NK-92 treated with Interleukin-12 subunit alpha and Interleukin-12 subunit beta, amount 100 ng/mL, for 24 hours (cell line): ENCODE measurements around the gene HNMT.
"Not testable (repeated sequence)": the region's sequence is repeated elsewhere in the genome, so short reads cannot be mapped to it uniquely, and the experiment has no call there.

ENCODE experiments used
- DNase-seq: peaks from one replicate; lab custom pipeline; 2025; lab: John Stamatoyannopoulos, UW

HNMT gene

DNA sequence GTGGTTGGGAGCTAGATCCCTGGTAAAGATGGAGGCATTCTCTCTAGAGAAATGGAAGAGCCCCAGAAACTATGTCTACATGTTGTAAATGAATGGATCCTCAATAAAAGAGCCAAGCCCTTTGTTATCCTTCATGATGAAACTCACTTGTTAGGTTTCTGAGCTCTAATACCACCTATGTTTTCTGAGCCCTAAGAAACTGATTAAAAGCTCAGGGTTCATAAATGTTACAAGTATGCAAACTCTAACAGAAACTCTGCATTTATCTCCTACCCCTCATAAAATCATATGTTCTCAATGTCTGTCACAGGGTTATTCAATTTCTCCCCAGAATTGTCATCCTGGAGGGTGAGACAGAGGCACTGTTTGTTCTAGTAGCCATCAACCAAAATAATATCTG is 18.0 kb upstream of the HNMT start:
- no peak for DNase-seq

DNA sequence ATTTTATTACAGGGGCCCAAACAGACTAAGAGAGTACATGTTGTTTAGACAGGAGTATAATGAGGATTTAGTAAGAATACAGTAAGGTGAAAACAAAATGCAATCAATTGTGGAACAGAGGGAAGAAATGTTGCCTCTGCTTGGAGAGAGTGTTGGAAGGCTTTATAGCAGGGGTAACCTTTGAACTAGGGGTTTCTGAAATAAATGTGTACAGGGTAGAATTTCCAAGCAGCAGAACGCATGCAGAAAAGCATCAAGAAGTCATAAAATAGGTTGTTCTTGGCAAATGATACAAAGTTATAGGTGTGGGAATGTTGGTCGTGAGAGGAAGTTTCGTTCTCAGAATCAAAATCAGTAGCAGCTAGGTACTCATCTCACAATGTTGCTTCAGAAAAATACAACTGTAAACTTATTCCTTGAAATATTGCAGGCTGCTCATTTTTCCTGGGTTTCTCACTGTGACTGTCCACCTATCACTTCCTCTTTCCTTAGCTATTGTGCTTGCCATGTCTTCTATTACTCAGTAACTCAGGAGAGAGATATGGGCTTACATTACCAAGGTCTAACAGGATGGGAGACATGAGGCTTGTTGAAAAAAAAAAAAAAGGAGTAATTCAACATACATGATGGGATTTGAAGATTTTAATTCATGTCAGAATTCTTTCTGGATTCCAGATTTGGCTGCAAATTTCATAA is 17.1 kb upstream of the HNMT start:
- no peak for DNase-seq

DNA sequence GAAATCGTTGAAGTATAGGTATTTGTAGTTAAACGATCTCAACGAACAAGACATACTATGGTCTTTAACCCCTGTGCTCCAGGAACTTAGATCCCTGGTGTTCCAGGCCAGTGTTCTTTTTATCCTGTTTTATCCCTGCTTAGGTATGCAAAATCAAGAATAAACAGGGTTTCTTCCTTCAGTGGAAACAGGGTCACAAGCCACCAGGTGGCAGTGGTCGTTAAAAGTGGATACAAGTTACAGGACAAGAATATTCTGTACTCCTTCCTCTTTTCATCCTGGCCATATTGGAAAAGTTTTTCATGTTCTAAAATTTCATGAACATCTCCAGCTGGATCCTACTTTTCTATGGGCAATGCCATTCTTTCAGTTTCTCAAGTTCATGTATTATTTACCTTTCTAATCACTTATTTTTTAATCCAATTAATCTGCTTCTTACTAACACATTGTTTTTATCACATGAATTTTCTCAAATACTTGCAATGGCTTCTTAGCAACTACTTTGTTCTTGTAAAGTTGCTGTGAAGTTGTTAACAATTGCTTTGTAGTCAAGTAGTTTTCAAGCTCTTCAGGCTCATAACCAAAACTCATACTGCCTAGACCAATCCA is 16.4 kb upstream of the HNMT start:
- no peak for DNase-seq

DNA sequence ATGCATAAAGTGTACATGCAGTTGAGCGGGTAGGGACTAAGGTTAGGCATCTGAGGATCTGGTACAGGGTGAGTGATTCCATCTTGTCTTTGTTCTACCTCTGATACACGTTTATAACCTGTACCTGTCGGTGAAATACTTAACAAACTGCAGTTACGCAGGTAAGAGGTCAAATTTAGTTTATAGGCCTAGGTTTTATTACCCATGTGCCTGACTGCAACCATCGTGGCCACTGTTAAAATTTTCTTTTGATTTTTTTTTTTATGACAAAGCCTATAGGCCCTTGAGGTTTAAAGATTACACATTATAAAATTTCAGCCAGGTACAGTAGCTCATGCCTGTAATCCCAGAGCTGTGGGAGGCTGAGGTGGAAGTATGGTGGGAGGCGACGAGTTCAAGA is 15.4 kb upstream of the HNMT start:
- DNase-seq: no peak

DNA sequence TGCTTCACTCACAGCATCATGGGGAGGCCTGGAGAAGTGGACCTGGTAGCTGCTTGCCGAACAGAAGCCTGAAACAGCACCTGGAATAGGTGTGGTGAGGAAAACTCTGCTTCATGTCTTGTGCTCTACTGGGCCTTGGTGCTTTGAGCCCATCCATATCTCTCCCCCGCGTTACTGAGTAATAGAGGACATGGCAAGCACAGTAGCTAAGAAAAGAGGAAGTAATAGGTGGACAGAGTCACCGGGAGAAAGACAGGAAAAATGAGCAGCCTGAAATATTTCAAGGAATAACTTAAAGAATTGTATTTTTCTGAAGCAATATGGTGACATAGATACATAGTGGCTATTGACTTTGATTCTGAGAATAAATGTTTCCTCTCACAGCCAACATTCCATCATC is 14.0 kb upstream of the HNMT start:
- no peak for DNase-seq

DNA sequence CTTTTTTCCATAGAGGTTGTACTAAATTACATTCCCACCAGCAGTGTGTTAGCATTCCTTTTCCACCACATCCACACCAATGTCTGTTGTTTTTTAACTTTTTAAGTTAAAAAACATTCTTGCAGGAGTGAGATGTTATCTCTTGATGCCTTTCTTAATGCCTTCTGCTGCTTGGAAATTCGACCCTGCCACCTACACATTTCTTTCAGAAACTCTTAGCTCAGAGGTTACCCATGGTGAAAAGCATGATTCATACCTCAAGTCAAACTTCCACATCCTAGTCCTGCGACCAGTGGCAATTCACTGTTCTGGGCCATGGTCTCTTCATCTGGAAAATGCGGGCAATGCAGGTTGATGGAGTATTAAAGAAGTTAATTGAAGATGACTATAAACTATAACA is 12.7 kb upstream of the HNMT start:
- DNase-seq: no peak

DNA sequence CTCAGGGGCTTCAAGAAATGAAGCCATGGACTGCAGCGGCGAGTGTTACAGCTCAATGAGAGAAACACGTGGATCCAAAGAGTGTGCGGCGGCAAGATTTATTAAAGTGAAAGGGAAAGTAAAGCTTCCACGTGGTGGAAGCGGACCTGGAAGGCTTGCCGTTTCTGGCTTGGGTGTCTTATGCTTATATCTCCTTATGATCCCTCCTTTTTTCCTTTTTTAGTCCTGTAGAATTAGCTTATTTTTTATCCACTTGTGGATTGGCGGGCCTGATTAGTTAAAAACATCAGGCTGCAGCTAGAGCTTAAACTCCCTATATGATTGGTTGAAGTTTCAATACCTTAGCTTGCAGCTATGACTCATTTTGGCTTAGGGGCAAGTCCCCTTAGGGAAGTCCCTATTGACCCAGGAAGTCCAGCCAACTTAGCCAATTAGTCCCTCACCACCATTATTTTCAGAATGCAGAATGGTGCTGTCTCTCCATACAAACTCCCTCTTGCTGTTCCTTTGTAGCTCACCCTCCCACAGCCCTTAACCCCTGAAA is 11.6 kb upstream of the HNMT start:
- DNase-seq: no peak

DNA sequence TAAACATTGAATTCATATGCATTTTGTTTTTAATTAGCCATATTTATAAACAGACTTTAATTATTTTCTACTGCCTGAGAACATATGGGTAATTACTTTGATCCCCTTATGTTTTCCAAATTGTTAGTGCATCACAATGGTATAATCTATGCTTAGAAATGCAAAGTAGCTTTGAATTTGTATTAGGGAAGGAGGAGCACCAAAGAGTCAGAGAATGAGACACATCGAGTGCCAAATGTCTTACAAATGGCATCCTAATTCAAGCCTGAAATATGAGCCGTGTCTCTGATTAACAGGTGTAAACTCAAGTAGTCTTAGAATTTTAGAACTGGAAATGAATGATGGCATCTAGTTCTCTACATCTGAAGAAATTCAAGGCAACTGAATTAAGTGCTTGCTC is 8.7 kb upstream of the HNMT start:
- no peak for DNase-seq

DNA sequence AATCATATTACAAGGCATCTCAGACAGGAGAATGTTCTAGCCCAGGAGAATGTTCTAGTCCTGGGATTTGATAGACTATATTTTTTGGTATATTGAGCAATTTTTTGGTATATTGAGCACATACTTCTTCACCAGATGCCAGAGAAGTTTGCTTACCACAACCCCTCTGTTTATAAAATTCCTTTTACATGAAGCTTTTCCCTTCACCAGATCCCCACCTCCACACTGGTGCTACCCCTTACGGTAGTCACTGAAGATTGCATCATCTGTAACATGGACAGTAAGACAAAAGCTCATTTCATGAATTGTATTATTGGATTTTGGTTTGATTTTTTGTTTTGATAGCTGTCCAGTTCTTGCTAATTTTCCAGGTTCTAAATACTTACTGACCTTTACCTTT is 7.2 kb upstream of the HNMT start:
- no peak for DNase-seq

DNA sequence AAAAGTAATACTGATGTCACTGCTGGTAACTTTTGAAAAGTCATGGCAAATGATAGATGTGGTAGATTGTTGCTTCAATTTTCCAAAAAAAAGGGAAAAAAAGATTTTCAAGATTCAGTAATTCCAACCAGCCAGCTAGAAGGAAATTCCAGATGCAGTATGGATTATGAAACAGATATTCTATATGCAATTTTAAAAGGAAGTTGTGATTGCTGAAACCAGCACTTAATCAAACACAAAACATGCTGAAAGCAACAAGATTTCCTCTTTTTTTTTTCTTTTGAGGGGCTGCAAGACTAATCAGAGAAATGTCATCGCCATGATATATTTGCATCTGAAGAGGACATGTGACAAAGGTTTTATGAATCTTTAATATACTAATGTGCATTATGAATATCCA is 5.1 kb upstream of the HNMT start:
- no peak for DNase-seq

DNA sequence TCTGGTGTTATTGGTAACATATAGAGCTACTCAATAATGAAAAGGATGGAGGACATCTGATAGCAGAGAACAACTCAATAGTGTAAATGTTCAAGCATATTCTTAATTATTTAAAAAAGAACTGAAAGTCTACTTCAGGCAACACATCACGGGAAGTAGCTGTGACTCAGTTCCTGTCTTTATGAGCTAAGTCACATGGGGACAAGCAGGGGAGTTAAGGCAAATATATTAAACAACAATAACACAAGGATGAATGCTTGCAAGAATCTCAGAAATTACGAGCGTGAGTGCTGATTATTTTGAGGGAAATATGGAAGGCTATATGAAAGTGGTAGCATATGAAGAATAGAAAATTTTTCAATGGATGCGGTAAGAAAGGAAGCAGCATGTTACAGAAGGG is 4.0 kb upstream of the HNMT start:
- no peak for DNase-seq

DNA sequence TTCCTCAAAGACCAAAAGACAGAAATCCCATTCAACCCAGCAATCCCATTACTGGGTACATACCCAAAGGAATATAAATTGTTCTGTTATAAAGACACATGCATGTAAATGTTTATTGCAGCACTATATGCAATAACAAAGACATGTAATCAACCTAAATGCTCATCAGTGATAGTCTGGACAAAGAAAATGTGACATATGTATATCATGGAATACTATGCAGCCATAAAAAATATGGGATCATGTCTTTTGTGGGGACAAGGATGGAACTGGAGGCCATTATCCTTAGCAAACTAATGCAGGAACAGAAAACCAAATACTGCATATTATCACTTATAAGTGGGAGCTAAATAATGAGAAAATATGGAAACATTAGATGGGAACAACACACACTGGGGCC is 2.7 kb upstream of the HNMT start:
- DNase-seq: no peak

DNA sequence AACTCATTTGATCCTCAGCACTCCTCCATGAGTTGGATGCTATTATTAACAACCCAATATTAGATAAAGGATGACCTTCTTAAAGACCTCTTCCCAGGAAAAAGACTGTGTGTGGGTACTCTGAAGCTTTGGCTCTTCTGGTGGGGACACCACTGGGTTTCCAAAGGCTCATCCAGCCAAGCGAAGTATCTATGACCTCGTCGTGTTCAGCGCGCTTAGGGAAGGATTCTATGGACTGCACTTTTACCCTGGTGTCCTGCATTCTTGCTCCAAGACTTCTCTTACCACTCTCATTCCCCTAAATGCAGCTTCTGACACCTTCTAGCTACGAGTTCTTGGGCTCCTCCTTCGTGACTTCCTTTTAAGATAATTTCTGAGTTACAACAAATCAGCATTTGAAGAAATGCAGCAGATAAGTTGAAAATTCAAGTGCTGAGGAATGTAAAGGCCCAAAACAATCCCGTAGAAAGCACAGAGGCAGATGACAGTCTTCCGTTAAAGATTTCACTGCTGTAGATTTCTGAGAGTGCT is 673 bp upstream of the HNMT start:
- DNase-seq: no peak

DNA sequence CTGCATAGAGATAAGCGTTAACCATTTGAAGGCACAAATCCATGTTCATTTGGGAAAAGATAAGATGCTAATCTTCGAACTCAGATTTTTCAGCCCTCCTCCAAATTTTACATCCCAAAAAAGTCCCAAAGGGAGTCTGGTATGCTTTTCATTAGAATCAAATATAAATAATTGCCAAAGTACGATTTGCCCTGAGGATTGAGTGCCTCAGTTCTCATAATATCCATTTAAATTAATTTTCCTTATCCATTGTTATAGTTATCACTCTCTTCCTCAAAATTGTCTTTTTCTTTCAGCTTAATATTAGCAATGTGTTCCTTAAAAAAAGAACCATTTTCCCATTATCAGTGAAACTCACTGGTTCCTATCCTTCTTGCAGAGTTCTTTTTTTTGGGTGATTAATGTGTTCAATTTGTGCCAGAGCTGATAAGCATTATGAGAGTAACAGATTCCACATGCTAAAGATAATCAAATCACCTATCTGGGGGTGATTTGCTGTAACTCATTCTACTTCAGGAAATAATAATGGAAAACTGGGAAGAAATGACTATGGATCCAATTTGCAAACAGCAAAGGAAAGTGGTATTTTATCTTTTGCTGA is 686 bp downstream of the HNMT start:
- DNase-seq: no peak

DNA sequence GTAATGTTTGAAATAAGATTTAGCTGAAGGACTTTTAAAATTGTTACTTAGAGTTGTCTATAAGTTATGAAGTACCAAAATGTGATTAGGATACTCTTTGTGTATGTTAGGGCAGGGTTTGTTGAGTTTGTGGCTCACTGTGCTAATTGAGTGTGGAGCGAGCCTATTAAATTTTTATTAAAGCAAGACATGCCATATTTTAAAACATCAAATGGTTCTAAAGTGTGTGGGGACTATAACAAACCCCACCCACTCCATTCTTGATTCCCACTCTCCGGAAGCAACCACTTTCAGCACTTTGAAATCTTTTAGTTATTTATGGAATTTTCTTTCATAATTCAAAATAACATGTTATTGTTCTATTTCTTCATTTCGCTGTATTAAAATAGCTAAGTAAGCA is 1.8 kb downstream of the HNMT start:
- DNase-seq: no peak

DNA sequence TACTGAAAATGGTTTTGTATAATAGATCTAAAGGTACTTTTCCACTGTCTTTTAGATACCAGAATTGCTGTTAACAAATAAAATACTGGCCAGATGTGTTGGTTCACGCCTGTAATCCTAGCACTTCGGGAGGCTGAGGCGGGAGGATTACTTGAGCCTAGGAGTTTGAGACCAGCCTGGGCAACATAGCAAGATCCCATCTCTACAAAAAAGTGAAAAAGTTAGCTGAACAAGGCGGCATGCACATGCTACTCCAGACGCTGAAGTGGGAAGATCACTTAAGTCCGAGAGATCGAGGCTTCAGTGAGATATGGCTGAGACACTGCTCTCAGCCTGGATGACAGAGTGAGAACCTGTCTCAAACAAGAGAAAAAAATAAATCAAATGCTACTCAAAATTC is 2.8 kb downstream of the HNMT start:
- no peak for DNase-seq

DNA sequence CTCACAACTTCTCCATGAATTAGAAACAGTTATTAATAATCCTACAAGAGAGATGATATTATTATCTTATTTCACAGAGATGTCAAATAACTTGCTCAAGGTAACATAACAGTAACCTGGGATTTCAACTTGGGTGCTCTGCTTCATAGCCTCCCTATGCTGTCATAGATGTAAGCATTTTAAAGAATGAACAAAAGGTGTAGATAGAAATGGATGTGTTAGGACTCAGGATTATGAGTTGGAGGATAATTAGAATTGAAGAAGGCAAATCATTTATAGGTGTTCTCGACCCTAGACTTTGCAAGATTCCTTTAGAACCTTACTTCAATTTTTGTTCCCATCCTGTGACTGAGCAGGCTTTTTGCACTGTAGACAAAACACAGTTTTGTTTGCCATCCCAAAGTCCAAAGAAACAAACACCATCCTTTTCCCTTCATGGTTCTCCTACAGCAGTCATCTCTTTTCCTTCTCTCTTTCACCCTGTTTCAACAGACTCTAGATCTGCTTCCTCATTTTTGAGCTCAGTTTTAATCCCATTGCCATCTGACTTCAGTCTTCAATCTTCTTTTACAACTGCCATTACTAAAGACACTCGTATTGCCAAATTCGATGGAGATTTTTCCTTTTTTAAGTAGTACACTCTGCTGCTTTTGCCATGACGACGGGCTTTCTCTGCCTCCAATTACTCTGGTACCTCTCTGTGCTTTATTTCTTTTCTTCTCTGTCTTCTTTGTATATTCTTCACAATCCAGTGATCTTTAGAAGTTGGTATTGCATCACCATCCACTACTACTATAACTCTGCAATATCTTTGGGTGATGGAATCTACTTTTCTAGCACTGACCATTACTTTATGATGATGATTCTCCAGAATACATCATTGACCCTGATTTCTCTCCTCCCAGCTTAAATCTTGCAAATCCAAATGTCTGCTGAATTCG is 4.5 kb downstream of the HNMT start:
- DNase-seq: no peak

DNA sequence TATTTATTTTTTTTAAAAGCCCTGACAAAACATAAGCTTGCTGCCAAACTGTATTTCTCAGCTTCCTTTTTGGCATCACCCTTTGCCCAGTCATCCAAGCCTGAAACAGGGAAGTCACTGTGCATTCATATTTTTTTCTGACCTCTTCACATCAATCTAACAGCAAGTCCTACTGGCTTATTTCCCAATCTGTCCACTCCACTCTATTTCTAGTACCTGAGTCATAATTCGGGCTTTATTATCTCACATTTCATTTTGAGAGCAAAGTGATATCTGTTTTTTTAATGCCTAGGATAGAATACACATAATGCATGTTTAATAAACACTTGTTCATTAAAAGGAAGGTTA is 5.1 kb downstream of the HNMT start:
- no peak for DNase-seq

DNA sequence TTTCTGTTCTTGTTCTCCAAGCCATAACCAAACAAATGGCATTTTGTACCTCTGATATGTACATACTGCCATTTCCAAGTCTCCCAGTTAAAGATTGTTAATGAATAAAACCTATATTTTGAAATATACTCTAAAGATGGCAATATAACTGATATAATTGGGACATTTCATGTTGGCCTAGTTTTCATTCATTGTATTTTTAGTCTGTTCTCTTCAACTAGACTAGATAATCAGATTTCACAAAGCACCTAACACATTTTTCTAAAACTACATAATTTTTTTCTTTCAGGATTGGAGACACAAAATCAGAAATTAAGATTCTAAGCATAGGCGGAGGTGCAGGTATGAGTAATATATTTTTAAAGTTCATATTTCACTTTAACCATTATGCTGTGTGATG is 5.6 kb downstream of the HNMT start:
- DNase-seq: no peak

DNA sequence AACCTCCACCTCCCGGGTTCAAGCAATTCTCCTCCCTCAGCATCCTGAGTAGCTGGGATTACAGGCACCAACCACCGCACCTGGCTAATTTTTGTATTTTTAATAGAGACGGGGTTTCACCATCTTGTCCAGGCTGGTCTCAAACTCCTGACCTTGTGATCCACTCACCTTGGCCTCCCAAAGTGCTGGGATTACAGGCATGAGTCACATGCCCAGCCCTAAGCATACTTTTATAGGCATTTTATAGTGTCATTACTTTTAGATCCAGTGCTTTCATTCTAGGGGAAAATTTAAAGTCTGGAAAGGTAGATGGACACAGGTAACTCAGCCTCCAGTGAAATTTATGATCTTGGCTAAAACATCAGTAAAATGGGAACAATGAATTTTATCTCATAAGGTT is 7.0 kb downstream of the HNMT start:
- DNase-seq: not testable (repeated sequence)

DNA sequence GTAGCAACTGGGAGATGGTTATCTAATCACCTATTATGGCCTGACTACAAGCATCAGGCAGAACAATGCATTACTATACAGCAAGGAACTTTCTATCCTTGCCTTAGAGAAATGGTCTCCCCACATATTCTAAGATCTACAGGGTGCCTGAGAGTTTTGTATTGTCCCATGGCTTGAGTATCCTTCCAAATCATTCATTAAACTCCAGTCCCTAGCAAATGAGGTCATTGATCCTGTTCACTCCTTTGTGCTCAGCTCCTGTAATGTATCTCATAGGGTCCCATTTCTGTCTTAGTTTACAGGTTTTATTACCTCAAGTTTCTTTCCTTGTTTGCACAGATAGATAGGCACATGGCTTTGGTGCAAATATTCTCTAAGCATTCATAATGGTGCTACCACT is 9.0 kb downstream of the HNMT start:
- no peak for DNase-seq
